ENCODE measurements around the gene IL2RG.

The IL2RG gene

GRCh38 chrX:71107245-71107644 is 4.1 kb downstream of the IL2RG start:
- no peak for DNase-seq

- DNase-seq = peak; percentile 48
Observed at GRCh38 chrX:71106427-71106826, 5.0 kb downstream of the IL2RG start, which contains the start of gene CXorf65. TSS of gene CXorf65 (minus strand) at chrX:71106740. CDS start at chrX:71106556, 184 bp downstream.

- peak; percentile 43 for DNase-seq
Observed at GRCh38 chrX:71105628-71106027, 5.7 kb downstream of the IL2RG start.

GRCh38 chrX:71103110-71103983 is 8.0 kb downstream of the IL2RG start:
- DNase-seq = peak; percentile 72

- no peak for DNase-seq
Observed at GRCh38 chrX:71102292-71102691, 9.1 kb downstream of the IL2RG start.

- no peak for DNase-seq
Observed at GRCh38 chrX:71100581-71101505, 10.5 kb downstream of the IL2RG start.

GRCh38 chrX:71099736-71100135 is 11.6 kb downstream of the IL2RG start:
- no peak for DNase-seq

GRCh38 chrX:71098951-71099506 is 12.3 kb downstream of the IL2RG start:
- no peak for DNase-seq

GRCh38 chrX:71098302-71098701 is 13.1 kb downstream of the IL2RG start:
- peak; percentile 82 for DNase-seq

- DNase-seq = no peak
Observed at GRCh38 chrX:71096760-71097032, 14.7 kb downstream of the IL2RG start.

GRCh38 chrX:71095981-71096759 is 15.2 kb downstream of the IL2RG start:
- DNase-seq = peak; percentile 79

GRCh38 chrX:71095555-71095980 is 15.8 kb downstream of the IL2RG start, which contains the start of gene FOXO4:
TSS of gene FOXO4 (plus strand) at chrX:71095851. CDS start at chrX:71096529, 678 bp downstream.
- DNase-seq = peak; percentile 93

GRCh38 chrX:71095033-71095432 is 16.3 kb downstream of the IL2RG start:
- no peak for DNase-seq

GRCh38 chrX:71091263-71091662 is 20.1 kb downstream of the IL2RG start:
- DNase-seq = no peak

GRCh38 chrX:71085900-71086299 is 25.5 kb downstream of the IL2RG start:
- DNase-seq = no peak

GRCh38 chrX:71082822-71083221 is 28.6 kb downstream of the IL2RG start:
- no peak for DNase-seq

- no peak for DNase-seq
Observed at GRCh38 chrX:71082124-71082647, 29.2 kb downstream of the IL2RG start.

- DNase-seq = no peak
Observed at GRCh38 chrX:71081330-71082123, 29.9 kb downstream of the IL2RG start.

GRCh38 chrX:71070531-71070930 is 40.8 kb downstream of the IL2RG start:
- DNase-seq = no peak

GRCh38 chrX:71068044-71068918 is 43.1 kb downstream of the IL2RG start, which contains the start of gene SNX12:
TSS of gene SNX12 (minus strand) at chrX:71068334. CDS start at chrX:71068306, 28 bp downstream.
- DNase-seq = peak; percentile 94

All from CD4-positive, alpha-beta T cell treated with Interleukin-10 for 1 hour (primary cell).